Measurements from ENCODE around the gene GNA12. TPM values are rescaled to one million over a fixed set of nuclear protein-coding genes. Genes with fewer than 3 reads are reported as not detected.

The GNA12 gene
- total RNA-seq, 1 experiment from 2014 or later: 16.4 TPM

DNA sequence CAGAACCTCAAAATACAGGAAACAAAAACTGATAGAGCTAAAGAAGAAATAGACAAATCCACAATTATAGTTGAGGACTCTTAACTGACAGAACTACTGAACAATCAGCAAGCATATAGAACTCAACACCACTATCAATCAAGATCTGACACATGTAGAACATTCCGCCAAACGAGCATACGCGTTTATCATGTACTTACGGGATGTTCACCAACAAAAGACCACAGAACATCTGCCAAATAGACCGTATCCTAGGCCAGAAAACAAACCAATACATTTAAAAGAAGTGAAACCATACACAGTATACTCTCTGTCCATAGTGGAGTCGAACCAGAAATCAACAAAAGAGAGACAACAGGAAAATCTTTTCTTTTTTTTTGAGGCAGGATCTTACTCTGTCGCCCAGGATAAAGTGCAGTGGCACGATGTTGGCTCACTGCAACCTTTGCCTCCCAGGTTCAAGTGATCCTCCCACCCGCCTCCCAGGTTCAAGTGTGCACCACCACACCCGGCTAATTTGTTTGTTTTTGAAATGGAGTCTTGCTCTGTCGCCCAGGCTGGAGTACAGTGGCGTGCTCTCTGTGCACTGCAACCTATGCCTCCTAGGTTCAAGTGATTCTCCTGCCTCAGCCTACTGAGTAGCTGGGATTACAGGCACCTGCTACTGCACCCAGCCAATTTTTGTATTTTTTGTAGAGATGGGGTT is 5.1 kb downstream of the GNA12 start:
- DNase-seq (ENCODE audit: low spot score): no peak

- DNase-seq (ENCODE audit: low spot score): no peak
Observed at GRCh38 chr7:2838451-2838850, 5.7 kb downstream of the GNA12 start.

DNA sequence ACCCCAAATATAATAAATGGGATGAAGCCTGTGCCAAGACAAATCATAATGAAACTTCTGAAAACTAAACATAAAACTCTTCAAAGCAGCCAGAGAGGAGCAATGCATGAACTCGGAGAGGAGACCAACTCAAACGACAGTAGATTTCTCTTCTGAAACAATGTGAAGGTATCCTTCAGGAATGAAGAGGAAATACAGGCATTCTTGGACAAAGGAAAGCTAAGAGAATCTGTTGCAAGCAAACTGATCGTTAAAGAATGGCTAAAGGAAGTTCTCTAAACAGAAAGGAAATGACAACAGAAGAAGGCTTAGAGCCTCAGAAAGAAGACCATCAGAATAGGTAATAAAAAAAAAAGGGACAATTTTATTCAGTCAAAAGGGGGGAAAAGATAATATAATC is 6.6 kb downstream of the GNA12 start:
- DNase-seq (ENCODE audit: low spot score): no peak

DNA sequence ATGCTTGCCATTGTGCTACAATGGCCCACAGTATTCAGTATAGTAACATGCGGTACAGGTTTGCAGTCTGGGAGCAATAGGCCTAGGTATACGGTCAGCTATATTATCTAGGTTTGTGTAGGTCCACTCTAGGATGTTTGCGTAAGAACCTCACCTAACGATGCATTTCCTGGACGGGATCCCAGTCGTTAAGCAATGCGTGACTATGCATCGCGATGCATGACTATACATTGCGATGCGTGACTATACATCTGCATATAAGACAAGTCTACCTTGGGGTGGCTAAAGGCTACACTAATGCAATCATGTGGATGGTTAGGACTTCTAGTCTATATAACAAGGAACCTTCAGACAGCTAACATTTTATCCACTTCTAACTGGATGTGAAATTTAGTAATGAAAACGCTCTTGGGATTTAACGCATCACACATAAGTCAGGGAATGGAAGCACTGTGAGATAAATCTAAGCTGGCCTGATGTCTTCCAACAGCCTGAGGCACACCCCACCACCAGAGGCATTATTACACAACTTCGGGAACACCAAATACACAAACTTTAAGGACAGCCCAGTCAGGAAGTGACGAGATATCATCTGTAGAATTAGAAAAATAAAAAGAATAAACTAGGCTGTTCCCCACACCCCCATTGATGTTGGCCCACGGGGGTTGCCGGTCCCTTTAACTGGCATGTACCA is 9.2 kb downstream of the GNA12 start:
- no peak for DNase-seq (ENCODE audit: low spot score)

GRCh38 chr7:2833083-2833910 is 10.8 kb downstream of the GNA12 start:
- no peak for DNase-seq (ENCODE audit: low spot score)

- DNase-seq (ENCODE audit: low spot score): no peak
Observed at GRCh38 chr7:2832461-2832860, 11.6 kb downstream of the GNA12 start.

GRCh38 chr7:2830609-2831376 is 13.3 kb downstream of the GNA12 start:
- DNase-seq (ENCODE audit: low spot score): no peak

GRCh38 chr7:2829040-2829439 is 15.1 kb downstream of the GNA12 start:
- no peak for DNase-seq (ENCODE audit: low spot score)

GRCh38 chr7:2826771-2827170 is 17.3 kb downstream of the GNA12 start:
- no peak for DNase-seq (ENCODE audit: low spot score)

GRCh38 chr7:2825559-2826227 is 18.4 kb downstream of the GNA12 start:
- DNase-seq (ENCODE audit: low spot score): no peak

- DNase-seq (ENCODE audit: low spot score): peak; percentile 56
Observed at GRCh38 chr7:2824678-2825461, 19.2 kb downstream of the GNA12 start.

- no peak for DNase-seq (ENCODE audit: low spot score)
Observed at GRCh38 chr7:2824026-2824677, 20.0 kb downstream of the GNA12 start.

DNA sequence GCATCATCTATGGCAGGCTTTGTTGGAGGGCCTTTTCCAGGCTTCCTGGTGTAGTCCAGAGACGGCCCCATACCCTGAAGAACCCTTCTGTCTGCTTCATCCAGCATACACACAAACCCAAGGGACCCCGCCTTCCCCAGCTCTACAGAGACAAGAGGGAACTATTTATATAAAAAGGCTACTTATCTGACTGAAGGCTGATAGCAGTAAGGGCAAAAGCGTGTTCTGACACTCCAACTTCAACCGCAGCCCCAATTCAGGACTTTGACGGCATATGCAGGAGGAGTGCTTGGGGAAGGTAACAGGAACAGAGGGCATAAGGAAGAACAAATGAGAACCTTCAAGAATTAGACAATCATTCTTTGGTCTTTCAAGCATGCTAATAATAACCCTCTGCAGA is 21.0 kb downstream of the GNA12 start:
- DNase-seq (ENCODE audit: low spot score): no peak

DNA sequence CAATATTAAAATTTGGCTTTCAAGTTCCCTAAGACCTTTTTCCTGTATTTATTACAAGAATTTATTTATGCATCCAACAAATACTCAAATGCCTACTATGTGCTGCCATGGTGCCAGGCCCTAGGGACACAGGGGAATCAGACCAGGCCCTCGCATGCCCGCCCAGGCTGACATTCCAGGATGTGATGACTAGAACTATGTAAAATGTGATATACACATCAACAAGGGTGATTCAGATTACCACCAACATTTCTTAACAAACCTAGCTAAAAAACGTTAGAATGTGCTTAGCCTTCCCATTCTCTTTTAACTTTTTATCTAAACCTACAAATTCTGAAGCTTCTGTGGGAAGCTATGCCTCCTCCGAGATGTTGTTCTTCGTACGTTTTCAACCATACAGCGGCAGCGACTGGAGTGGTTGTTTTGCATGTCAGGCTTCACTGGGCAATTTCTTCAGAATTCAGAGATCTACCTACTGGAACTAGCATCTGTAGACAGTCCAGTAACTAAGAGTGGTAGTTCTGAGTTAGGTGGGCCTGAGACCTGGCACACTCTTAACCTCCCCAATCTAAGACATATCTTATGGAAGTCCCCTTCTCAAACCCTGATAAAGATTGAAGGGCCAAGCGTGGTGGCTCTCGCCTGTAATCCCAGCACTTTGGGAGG is 22.1 kb downstream of the GNA12 start:
- peak; percentile 93 for DNase-seq (ENCODE audit: low spot score)

GRCh38 chr7:2821161-2821841 is 22.8 kb downstream of the GNA12 start:
- DNase-seq (ENCODE audit: low spot score): peak; percentile 96

DNA sequence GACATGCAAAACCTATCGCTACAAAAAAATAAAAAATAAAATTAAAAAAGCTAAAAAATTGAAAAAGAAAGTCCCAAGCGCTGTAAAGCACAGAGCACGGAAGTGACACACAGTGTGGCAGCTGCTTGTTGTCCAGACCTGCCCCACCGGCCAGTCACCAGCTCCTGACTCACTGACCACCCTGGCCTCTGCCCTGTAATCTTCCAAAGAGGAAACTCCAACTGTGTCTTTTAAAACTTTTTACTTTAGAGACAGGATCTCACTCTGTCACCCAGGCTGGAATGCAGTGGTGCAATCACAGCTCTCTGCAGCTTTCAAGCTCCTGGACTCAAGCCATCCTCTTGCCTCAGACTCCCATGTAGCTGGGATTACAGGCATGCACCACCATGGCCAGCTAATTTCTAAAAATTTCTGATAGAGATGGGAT is 23.6 kb downstream of the GNA12 start:
- peak; percentile 98 for DNase-seq (ENCODE audit: low spot score)

GRCh38 chr7:2819954-2820397 is 24.1 kb downstream of the GNA12 start:
- no peak for DNase-seq (ENCODE audit: low spot score)

DNA sequence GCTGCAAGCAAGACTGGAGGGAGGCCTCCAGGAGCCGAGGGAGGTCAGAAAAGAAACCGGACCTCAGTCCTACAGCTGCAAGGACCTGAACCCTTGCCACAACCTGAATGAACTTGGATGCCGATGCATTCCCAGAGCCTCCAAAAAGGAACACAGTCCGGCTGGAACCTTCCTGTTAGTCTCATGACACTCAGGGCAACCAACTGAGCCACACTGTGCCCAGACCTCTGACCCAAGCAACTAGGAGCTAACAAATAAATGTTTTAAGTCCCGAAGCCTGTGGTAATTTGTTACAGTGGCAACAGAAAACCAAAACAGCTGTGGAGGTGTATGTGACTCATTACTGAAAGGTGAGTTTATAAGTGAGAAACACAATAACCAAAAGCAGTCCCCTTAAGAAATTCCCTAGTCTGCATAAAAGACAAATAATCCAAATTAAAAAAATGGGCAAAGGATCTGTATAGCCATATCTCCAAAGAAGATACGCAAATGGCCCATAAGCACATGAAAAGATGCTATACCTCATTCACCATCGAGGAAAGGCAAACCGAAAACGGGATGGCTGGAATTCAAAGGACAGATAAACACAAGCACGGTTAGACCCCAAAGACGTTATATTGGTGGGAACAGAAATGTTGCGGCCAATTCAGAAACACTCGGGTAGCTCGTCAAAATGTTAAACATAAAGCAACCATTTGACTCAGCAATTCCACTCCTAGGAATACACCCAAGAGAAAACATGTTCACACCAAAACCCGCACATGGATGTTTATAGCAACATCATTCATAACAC is 24.8 kb downstream of the GNA12 start:
- no peak for DNase-seq (ENCODE audit: low spot score)
